SKM-1 (cell line): ENCODE measurements around the gene PLCXD3.
"Not testable (repeated sequence)": the region's sequence is repeated elsewhere in the genome, so short reads cannot be mapped to it uniquely, and the experiment has no call there.

Experiments
- DNase-seq: peaks from one replicate; lab custom pipeline; 2025; ENCODE audit not compliant: unreplicated experiment; lab: John Stamatoyannopoulos, UW

Gene PLCXD3

DNA sequence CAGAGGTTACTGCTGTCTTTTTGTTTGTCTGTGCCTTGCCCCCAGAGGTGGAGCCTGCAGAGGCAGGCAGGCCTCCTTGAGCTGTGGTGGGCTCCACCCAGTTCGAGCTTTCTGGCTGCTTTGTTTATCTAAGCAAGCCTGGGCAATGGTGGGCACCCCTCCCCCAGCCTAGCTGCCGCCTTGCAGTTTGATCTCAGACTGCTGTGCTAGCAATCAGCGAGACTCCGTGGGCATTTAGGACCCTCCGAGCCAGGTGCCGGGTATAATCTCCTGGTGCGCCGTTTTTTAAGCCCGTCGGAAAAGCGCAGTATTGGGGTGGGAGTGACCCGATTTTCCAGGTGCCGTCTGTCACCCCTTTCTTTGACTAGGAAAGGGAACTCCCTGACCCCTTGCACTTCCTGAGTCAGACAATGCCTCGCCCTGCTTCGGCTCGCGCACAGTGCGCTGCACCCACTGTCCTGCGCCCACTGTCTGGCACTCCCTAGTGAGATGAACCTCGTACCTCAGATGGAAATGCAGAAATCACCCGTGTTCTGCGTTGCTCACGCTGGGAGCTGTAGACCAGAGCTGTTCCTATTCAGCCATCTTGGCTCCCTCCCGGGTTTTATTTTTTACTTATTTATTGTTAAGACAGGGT is 16.8 kb downstream of the PLCXD3 start:
- not testable (repeated sequence) for DNase-seq

GRCh38 chr5:41485533-41485932 is 24.9 kb downstream of the PLCXD3 start:
- no peak for DNase-seq

- no peak for DNase-seq
Observed at GRCh38 chr5:41482715-41483114, 27.7 kb downstream of the PLCXD3 start.

- no peak for DNase-seq
Observed at GRCh38 chr5:41482173-41482572, 28.2 kb downstream of the PLCXD3 start.

- not testable (repeated sequence) for DNase-seq
Observed at GRCh38 chr5:41471571-41472208, 38.7 kb downstream of the PLCXD3 start.

DNA sequence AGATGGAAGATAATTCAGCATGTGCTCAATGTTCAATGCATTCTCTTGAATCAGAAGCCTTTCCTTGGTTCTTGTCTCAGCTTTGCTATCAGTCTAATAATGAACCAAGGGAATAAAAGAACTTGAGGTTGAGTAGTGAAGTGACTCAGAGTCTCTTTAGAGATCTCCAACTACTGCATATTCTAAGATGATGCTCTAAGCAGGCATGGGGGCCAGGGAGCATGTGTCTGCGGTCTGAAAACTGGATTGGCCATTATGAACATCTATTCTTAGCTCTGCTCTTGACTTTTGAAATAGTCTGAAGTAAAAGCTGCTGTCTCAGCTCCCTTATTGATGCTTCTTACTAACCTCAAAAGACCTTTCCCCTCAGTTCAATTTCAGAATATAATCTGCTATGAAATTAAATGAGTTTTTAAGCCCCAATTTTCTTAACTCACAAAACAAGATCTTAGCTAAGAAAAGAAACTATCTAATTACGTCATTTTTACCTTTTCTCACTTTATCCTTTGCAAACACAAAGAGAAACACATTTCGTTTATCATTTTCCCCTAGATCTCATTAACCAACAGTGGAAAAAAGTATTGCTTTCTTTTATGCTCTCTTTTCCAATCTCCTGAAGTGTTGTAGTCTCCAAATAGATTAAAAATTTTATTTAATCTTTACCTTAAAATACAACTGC is 44.8 kb downstream of the PLCXD3 start:
- no peak for DNase-seq

DNA sequence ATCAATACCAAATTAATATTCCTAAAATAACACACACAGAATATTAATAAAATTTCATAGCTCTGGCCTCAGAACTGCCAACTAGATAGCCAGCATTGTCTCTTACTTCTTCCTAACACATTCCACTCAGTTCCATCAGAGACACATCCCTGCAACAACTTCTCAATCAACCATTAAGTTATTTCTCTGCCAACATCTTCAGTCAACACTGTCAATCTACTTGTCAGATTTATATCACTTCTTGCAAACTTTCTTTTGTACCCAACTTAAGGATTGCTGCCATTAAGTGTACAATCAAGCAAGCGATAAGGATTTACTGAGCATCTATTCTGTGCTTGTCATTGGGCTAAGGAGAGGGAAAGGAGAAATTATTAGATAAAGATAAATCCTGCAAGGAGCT is 50.8 kb downstream of the PLCXD3 start:
- DNase-seq: no peak

DNA sequence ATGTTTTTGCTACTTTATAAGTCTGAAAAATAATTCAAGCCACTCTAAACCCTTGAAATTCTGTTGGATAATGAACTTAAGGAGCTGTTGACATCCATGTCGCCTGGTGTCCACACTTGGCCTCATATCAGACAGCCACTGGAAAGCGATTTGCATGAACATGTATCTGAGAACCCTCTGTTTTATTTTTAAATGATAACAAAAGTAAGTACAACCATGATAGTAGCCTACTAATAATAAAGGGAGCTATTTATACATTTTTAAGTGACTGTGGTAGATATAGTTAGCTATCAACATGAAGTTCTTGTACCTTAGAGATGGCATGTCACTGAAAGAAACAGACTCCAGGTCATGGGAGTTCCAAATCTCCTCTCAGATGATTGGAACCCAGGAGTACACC is 53.3 kb downstream of the PLCXD3 start:
- DNase-seq: no peak

DNA sequence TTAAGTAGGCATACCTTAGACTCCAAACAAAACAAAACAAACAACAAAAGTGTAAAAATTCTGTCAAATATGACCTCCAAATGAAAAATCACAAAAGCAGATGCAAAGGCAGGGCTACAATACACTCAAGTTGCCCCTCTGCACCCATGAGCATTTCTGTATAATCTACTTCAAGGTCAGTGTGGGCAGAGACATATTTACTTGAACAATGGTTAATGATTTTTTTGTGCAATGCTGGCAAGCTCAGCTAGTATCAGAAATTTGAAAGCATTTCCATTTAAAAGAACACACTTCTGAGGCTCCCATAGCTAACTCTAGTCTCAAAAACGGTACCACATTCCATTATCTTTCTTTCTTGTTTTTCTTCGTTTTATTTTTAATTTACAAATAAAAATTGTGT is 57.9 kb downstream of the PLCXD3 start:
- no peak for DNase-seq

GRCh38 chr5:41447650-41448510 is 62.5 kb downstream of the PLCXD3 start:
- no peak for DNase-seq

GRCh38 chr5:41445937-41446563 is 64.4 kb downstream of the PLCXD3 start:
- DNase-seq: no peak

DNA sequence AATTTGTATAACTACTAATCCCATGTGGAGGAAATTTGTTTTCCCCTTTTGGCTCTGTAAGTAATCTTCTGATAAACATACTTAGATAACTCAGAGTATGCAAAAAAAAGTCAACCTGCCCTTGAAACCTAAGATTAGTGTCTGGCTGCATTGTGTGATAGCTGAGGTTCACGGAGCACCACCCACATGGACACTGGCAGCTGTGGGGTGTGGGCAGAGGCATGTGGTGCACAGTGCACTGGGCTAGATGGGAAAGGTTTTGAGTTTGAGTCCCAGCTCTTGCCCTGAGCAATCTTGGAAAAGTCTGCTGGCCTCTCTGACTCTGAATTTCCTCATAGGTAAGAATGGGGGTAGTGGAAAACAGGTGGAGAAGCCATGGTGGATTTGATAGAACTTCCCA is 75.1 kb downstream of the PLCXD3 start:
- no peak for DNase-seq

DNA sequence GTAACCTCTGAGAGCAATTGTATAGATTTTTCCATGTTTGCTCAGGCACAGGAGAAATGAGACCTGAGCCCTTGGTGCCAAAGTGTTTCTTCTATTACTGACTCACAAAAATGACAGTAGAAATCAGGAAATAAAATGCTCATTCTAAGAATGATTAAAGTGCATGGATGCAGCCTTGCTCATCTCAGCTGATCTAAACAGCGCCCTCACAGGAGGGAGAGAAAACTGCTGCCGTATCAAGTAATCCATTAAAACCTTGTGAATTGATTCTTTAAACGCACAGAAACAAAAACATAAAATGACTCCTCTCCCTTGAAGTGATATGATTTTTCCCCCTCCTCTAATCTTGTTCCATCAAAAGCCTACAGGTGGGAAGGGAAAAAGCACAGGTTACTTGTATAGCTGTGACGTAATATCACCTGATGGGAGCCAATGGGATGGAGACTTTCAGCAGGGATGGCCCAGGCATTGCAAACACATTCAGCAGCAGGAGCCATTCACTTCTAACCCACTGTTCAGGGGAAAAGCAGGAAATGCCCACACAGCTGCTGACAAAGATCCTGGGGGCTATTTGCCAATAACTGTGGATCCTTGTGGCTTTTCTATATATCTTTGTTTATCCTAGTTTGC is 76.7 kb downstream of the PLCXD3 start:
- no peak for DNase-seq

DNA sequence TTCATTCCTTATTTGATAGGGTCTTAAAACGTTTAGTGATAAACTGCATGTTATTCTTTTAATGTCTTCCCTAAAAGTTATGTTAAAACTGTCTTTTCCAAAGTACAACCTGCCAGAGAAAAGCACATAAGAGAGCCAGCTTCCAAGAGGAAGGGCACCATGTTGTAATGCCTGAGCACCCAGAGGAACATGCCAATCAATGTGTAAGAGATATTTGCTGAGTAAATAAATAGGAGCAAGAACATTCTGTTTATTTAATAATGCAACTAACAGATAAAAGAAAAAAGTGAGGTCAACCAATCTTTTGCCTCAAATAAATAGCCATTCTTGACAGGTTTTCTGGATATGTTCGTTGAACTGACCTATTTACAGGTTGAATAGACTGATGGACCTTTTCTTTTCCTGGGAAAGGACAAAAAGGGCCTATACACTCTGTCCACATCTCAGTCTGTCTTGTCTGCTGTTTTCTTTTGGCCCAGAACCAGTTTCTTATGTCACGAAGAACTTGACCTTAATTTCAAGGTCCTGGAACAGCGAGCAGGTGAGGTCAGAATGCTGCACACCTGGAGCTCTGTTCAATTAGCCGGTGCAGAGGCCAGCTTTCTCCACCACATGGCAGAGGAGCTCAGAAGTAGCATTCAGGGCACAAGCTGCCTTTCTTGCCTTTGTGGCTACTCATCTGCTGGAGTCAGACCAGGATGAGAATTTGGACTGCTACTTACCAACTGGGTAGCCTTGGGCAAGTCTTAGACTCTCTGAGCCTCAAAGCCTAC is 77.7 kb downstream of the PLCXD3 start:
- no peak for DNase-seq

GRCh38 chr5:41427505-41427904 is 82.9 kb downstream of the PLCXD3 start:
- DNase-seq: no peak

- no peak for DNase-seq
Observed at GRCh38 chr5:41425736-41426135, 84.7 kb downstream of the PLCXD3 start.

DNA sequence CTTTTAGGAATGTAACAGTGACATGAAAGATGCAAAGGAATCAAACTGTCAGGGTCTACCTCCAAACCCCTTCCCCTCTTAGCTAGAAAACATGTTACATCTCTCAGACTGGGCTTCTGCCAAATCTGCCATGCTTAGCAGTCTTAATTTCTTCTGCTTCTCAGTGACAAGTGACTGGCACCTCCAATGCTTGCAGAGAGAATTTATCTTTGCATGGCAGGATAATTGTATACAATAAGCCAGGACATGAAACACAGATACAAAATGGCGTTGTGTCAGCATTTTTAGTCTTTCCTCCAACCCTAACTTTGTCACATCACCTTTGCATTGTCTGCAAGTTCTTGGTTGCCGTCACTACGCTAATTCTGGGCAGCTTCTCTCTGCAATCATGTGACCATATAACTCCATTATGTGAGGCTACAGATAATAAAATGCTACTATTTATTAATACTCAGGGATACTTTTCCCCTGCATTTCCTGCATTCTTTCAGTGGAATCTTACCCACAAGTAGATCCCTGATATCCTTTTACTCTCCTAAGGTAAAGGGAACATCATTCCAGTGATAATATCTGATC is 89.8 kb downstream of the PLCXD3 start:
- no peak for DNase-seq

DNA sequence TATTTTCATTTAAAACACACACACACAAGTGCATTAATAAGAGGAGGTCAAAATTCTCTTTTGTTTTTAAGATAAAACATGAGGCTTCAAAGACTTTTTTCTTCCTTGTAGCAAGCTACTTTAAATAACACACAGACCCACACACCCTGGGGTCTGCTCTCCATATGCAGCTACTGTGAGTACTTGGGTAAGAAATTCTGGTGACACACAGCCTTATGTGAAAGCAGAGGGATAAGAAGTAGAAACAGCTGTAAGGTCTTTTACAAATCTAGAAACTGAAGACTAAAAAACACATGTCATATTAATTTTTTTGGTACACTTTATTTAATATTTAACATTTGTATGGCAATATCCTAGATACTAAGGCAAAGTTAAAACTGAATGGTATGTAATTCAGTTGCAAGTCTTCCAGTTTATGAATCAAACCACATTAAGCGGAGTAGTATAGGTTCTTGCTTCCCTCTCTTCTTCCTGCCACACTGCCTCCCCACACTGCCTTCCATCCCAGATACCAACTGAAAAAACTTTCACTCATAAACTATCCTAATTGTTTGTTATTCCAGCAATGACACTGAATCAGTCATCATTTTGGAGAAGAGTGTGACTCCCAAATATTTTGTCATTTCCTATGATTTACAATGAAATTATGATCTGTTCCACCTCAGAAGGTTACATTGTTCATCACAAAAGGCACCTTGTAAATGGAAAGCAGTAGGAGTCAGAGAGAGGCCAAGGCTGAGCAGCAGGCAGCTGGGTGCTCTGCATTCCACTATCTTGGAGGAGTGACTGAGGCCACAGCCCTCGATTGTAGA is 92.0 kb downstream of the PLCXD3 start:
- DNase-seq: no peak

DNA sequence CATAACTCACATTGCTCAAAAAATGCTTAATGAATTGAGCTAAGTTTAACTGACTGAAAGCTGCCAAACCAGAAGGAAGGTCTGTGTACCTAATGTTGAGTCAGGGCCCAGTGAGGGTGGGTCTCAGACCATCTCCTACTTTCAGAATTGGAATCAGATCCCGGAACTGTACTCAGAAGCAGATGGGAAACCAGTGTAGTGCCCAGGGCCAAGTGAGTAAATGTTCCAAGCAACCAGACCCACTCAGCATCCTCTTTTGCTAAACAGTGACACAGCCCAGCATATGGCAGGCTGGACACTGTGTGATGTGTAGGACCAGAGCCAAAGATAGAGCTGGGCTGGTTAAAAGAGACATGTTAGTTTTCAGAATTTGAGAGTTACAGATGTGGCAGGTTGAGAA is 94.1 kb downstream of the PLCXD3 start:
- DNase-seq: no peak
